ENCODE measurements around the gene UGT2B28.
"Not testable (repeated sequence)": the region's sequence is repeated elsewhere in the genome, so short reads cannot be mapped to it uniquely, and the experiment has no call there.

UGT2B28 gene

DNA sequence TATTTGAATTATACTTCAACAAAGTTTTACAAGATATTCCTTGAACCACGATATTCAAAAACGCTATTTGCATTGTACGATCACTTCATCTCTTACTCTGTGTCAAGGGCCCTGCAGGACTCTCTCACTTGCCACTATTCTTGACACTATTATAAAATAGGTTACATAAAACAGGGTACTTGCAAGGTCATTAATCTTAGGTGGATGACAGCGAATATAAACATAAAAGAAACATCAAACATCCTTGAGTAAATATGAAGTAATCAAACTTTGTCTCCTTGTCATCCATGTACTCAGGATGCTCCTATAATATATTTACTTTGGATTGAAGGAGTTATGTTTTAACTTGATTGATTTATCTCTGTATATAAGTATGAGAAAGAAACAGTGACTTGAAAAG is at the start of gene UGT2B28:
Gene UGT2B28, plus strand, starts transcription at position 395 of the 400 bp plus-strand sequence. CDS start 26 bp downstream, outside the sequence.
- not testable (repeated sequence) for H3K27ac ChIP-seq

DNA sequence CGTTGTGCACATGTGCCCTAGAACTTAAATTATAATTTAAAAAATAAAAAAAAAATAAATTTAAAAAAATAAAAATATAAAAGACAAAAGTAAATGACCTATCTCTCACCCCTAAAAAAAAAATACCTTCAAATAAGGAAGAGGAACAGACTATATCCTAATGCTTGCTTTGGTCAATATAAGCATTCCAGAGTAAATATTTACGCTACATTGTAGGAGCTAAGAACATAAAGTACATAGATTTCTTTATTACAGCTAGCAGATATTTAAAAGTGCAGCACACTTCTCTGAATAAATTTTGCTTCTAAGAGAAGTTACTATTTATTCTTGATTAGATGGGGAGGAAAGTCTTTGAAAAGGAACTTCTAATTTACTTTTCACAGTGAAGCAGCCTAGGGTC is 41.2 kb upstream of the UGT2B28 start:
- no peak for TF ChIP-seq ZFX (IDR thresholded peaks at IDR 0.05)
- TF ChIP-seq, protein P1, sequence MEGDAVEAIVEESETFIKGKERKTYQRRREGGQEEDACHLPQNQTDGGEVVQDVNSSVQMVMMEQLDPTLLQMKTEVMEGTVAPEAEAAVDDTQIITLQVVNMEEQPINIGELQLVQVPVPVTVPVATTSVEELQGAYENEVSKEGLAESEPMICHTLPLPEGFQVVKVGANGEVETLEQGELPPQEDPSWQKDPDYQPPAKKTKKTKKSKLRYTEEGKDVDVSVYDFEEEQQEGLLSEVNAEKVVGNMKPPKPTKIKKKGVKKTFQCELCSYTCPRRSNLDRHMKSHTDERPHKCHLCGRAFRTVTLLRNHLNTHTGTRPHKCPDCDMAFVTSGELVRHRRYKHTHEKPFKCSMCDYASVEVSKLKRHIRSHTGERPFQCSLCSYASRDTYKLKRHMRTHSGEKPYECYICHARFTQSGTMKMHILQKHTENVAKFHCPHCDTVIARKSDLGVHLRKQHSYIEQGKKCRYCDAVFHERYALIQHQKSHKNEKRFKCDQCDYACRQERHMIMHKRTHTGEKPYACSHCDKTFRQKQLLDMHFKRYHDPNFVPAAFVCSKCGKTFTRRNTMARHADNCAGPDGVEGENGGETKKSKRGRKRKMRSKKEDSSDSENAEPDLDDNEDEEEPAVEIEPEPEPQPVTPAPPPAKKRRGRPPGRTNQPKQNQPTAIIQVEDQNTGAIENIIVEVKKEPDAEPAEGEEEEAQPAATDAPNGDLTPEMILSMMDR (conservative IDR thresholded peaks at IDR 0.05), result no peak
- H3K27ac ChIP-seq, result no peak overlapping the region; the same call in 1 of the 2 replicates

DNA sequence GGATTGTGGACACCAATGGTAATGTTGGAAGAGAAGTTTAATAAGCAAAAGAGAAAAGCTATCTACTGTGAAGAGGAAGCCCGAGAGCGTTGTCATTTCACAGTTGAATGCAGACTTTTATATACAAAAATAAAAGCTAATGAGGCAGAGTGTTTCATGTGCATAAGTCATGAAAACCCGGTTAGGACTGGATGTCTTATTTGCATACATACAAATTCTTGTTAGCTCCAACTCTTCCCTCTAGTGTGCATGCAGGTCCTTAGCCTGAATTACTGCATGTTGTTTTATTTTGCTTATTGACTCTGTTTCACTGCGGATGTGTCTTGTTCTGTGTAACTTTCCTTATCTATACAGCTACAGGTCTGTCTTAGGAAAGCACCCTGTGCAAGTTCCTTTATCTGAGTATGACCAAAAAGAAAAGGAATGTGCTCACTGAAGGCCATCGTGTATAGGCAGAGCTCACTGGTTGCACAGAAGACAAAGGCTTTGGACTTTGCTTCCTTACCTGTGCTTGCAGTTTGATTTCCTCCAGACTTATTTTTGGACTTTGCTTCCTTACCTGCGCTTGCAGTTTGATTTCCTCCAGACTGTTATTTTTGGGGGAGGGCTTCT is 40.6 kb upstream of the UGT2B28 start:
- peak overlapping the region; percentile 60; the same call in 1 of the 2 replicates for H3K27ac ChIP-seq

DNA sequence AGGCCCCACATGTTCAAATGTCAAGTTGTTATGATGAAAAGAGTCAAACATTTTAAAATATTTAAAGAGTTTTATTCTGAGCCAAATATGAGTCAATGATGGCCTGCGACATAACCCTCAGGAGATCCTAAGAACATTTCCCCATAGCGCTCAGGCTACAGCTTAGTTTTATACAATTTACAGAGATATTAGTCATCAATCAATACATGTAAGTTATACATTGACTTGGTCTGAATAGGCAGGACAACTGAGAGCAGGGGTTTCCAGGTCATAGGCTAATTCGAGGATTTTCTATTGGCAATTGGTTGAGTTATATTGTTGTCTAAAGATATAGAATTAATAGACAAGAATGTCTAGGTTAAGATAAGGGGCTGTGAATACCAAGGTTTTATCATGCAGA is 39.5 kb upstream of the UGT2B28 start:
- H3K27ac ChIP-seq, result not testable (repeated sequence)

More for the DNA sequence above, 40.6 kb upstream of the UGT2B28 start:
- TF ChIP-seq ZFX (IDR thresholded peaks at IDR 0.05), result no peak
- TF ChIP-seq, protein P1 (conservative IDR thresholded peaks at IDR 0.05), result 0 out of 2 replicates have a peak, but pooled peaks have one; percentile 5

DNA sequence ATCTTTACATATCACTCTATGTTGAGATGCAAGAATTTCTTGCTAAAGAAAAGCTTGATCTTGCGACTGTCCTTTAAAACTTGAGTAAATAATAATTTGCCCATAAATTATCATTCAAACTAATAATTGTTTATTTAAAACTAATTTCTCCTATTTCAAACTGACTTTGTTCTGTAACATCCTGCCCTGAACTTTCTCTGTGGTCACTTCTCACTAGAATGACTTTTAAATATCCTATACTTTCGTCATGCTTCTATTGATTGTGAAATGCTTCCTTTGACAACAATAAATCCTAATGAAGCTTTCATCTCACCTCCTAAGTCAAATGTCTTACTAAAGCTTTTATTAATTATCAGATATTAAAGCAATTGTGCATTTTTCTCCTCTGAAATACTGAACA is 38.5 kb upstream of the UGT2B28 start:
- H3K27ac ChIP-seq, result not testable (repeated sequence)

DNA sequence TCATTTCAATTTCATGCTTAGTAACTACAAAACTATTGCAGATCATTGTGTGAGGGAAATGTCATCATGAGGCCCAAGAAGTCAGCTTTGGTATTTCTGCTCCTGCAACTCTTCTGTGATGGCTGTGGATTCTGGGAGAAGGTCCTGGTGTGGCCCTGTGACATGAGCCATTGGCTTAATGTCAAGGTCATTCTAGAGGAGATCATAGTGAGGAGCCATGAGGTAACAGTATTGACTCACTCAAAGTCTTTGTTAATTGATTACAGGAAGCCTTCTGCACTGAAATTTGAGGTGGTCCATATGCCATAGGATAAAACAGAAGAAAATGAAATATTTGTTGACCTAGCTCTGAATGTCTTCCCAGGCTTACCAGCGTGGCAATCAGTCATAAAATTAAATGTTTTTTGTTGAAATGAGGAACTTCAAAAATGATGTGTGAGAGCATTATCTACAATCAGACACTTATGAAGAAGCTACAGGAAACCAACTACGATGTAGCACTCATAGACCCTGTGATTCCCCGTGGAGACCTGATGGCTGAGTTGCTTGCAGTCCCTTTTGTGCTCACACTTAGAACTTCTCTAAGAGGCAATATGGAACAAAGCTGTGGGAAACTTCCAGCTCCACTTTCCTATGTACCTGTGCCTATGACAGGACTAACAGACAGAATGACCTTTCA is 37.6 kb upstream of the UGT2B28 start:
- H3K27ac ChIP-seq, result not testable (repeated sequence)

DNA sequence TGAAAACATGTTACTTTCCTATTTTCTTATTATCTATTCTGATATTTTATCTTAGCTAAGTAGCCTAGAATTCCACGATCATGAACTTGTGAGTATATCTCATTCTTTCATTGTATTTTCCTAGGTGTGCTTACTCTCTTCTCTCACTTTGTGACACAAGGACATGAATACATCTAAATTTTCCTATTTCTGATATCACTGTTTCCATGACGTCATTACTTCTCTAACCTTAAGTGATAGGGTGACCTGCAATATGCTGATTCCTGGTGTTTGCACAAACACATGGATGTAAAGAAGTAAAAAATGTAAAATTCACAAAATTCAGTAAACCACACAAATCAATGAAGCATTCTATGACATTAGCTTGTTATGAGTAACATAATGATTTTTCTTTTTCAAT is 29.4 kb upstream of the UGT2B28 start:
- H3K27ac ChIP-seq, result not testable (repeated sequence)

DNA sequence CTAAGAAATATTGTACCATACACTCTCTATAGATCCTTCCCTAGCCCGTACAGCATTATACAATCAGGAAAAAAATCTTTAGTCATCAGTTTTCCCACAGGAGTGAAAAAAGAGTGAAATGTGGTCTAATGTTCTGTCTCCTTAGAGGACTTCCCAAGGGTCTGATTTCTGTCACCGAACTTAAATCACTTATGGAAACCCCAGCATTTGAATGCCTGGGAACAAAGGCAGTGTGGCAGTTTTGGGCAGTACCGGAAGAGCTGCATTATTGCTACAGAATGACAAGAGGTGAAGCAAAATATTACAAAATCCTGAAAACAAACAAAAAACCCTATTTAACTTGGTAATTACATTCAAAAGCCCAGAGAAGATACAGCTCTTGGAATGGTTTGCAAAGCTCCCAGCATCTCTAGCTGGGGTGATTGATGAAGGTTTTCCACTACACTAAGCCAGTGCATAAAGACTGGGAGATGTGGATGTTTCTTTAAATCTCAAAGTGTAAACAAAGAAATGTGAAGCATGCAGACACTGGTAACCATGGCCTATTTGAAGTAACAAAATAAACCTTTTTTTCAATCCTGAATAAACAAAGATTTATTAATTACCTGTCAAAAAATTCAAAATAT is 27.0 kb upstream of the UGT2B28 start:
- H3K27ac ChIP-seq, result not testable (repeated sequence)

DNA sequence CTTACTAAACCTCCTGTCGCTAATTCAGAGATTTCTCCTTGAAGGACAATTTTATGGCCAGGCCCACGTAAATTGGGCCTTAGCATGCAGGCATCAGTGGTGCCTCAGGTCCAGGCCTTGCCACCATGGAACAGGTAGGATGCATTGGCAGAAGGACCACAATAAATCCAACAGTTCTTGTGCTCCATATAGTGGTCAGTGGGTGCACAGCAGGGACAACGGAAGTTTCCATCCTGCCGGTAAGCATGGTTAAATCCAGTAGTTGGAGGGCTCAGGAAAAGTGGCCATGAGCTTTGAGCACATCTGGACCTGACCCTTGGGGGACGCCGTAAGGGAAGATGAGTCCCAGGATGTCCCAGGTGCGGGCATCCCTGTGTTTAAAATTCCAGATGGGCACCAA is 11.7 kb upstream of the UGT2B28 start:
- not testable (repeated sequence) for H3K27ac ChIP-seq

DNA sequence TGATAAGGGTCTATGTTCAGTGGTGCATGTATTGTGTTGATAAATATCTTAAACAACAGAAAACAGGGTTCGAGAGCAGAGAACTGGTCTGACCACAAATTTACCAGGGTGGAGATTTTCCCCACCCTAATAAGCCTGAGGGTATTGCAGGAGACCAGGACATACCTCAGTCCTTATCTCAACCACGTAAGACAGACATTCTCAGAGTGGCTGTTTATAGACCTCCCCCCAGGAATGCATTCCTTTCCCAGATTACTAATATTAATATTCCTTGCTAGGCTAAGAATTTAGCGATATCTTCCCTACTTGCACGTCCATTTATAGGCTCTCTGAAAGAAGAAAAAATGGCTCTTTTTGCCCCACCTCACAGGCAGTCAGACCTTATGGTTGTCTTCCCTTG is 16.1 kb downstream of the UGT2B28 start:
- not testable (repeated sequence) for H3K27ac ChIP-seq

DNA sequence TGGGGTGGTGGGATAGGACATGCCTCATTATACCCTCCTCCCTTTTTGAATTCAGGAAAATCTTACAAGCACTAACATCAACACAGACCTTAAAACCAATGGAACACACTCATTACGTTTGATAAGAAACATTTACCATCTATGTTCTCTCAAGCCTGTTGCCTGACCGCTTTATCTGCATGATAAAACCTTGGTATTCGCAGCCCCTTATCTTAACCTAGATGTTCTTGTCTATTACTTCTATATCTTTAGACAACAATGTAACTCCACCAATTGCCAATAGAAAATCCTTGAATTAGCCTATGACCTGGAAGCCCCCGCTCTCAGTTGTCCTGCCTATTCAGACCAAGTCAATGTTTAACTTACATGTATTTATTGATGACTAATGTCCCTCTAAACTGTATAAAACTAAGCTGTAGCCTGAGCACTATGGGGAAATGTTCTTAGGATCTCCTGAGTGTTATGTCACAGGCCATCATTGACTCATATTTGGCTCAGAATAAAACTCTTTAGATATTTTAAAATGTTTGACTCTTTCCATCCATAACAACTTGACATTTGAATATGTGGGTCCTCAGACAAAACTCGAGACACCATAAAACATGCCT is 28.3 kb downstream of the UGT2B28 start:
- H3K27ac ChIP-seq, result not testable (repeated sequence)

DNA sequence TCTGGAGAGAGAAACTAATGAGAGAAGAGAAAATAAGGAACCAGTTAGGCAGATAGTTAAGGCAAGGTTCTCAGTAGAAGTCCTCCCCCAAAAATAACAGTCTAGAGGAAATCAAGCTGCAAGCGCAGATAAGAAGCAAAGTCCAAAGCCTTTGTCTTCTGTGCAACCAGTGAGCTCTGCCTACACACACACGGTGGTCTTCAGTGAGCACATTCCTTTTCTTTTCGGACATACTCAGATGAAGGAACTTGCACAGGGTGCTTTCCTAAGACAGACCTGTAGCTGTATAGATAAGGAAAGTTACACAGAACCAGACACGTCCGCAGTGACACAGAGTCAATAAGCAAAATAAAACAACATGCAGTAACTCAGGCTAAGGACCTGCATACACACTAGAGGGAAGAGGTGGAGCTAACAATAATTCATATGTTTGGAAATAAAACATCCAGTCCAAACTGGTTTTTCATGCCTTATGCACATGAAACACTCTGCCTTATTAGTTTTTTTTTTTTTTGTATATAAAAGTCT is 29.3 kb downstream of the UGT2B28 start:
- peak overlapping the region; percentile 50; the same call in 1 of the 2 replicates for H3K27ac ChIP-seq

DNA sequence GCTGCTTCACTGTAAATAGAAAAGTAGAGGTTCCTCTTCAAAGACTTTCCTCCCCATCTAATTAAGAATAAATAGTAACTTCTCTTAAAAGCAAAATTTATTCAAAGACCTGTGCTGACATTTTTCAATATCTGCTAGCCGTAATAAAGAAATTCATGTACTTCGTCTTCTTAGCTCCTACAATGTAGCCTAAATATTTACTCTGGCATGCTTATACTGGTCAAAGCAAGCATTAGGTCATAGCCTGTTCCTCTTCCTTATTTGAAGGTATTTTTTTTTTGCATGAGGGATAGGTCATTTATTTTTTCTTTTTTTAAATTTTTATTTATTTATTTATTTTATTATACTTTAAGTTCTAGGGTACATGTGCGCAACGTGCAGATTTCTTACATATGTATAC is 30.0 kb downstream of the UGT2B28 start:
- H3K27ac ChIP-seq, result peak overlapping the region; percentile 61; the same call in 1 of the 2 replicates
